Activated CD4-positive, alpha-beta T cell treated with anti-CD3 and anti-CD28 coated beads, Interleukin-2, amount 10 ng/mL, durations not matched to agents 24 days and 14 days (primary cell): ENCODE measurements around the gene MRAP2. TPM values are rescaled to one million over a fixed set of nuclear protein-coding genes. Genes with fewer than 3 reads are reported as not detected.

Experiments used
- total RNA-seq: library from RNA; stranded (reverse); gene quantifications from 2 replicates; pipeline ENCODE4 v1.2.3, GENCODE V29; 2022

Gene MRAP2
- total RNA-seq, 1 donor from 2014 or later = not detected

Other genes starting within 250 kb of the MRAP2 start
- not detected in 2 replicates for gene RIPPLY2, start 180.4 kb upstream of the MRAP2 start, total RNA-seq
- 24.7 and 27.0 TPM in 2 replicates for gene CYB5R4, start 174.1 kb upstream of the MRAP2 start, total RNA-seq
- gene CEP162, start 193.9 kb downstream of the MRAP2 start, total RNA-seq = 3.5 and 4.0 TPM in 2 replicates